PC-9 (cell line): ENCODE data around the gene GCA.

Experiments
- EZH2 ChIP-seq: fragments of 200-600 bp; sonication (generic); IDR thresholded peaks from 2 replicates; pipeline ENCODE4 v1.8.0; 2017; ENCODE audit warnings: antibody characterized with exemption, low read depth
- TF ChIP-seq, protein P1 (sequence below): fragments of 200-600 bp; sonication (generic); conservative IDR thresholded peaks from 2 replicates; pipeline ENCODE4 v1.6.1; 2017; ENCODE audit warnings: mixed run types, antibody characterized with exemption, mild to moderate bottlenecking, moderate library complexity

DNA sequence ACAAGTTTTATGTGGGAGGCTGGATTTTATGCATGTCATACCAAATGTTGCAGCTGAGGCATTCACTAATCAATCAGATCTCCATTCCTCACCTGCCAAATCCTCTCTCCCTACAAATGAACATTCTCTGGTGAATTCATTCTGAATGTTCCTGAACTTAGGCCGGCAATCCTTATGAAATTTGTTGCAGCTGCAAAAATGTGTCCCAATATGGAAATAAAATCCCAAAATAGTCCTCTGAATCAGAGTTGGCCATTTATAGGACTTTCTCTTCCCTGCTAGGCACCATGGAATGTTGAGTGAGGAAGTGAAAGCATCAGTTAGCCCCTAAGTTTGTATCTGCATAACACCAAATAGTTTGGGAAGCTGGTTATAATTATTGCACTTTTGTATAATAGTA, 25.6 kb downstream of the GCA start:
- TF ChIP-seq, protein P1, sequence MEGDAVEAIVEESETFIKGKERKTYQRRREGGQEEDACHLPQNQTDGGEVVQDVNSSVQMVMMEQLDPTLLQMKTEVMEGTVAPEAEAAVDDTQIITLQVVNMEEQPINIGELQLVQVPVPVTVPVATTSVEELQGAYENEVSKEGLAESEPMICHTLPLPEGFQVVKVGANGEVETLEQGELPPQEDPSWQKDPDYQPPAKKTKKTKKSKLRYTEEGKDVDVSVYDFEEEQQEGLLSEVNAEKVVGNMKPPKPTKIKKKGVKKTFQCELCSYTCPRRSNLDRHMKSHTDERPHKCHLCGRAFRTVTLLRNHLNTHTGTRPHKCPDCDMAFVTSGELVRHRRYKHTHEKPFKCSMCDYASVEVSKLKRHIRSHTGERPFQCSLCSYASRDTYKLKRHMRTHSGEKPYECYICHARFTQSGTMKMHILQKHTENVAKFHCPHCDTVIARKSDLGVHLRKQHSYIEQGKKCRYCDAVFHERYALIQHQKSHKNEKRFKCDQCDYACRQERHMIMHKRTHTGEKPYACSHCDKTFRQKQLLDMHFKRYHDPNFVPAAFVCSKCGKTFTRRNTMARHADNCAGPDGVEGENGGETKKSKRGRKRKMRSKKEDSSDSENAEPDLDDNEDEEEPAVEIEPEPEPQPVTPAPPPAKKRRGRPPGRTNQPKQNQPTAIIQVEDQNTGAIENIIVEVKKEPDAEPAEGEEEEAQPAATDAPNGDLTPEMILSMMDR, result no peak
- no peak for TF ChIP-seq EZH2
